GM21526 (cell line): ENCODE measurements around the gene CROT.
"Not testable (repeated sequence)": the region's sequence is repeated elsewhere in the genome, so short reads cannot be mapped to it uniquely, and the experiment has no call there.

ENCODE experiments used
- ATAC-seq: cut with Tn5 transposase; IDR thresholded peaks from one replicate; pipeline ENCODE4 v1.9.1; 2021; ENCODE audit warnings: moderate library complexity; ENCODE audit not compliant: unreplicated experiment, low FRiP score

The CROT gene, protein sequence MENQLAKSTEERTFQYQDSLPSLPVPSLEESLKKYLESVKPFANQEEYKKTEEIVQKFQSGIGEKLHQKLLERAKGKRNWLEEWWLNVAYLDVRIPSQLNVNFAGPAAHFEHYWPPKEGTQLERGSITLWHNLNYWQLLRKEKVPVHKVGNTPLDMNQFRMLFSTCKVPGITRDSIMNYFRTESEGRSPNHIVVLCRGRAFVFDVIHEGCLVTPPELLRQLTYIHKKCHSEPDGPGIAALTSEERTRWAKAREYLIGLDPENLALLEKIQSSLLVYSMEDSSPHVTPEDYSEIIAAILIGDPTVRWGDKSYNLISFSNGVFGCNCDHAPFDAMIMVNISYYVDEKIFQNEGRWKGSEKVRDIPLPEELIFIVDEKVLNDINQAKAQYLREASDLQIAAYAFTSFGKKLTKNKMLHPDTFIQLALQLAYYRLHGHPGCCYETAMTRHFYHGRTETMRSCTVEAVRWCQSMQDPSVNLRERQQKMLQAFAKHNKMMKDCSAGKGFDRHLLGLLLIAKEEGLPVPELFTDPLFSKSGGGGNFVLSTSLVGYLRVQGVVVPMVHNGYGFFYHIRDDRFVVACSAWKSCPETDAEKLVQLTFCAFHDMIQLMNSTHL

GRCh38 chr7:87345166-87345927 is at the start of gene CROT:
Gene CROT (plus strand): TSS chr7:87345664. CDS start chr7:87349069, 3,405 bp downstream.
- ATAC-seq, result peak; percentile 99

DNA sequence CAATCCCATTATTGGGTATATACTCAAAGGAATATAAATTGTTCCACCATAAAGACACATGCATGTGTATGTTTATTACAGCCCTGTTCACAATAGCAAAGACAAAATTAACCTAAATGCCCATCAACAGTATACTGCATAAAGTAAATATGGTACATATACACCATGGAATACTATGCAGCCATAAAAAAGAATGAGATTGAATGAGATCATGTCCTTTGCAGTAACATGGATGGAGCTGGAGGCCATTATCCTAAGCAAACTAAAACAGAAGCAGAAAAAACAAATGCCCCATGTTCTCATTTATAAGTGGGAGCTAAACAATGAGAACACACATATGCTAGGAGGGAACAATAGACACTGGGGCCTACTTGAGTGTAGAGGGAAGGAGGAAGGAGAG is 44.7 kb upstream of the CROT start:
- ATAC-seq, result no peak

DNA sequence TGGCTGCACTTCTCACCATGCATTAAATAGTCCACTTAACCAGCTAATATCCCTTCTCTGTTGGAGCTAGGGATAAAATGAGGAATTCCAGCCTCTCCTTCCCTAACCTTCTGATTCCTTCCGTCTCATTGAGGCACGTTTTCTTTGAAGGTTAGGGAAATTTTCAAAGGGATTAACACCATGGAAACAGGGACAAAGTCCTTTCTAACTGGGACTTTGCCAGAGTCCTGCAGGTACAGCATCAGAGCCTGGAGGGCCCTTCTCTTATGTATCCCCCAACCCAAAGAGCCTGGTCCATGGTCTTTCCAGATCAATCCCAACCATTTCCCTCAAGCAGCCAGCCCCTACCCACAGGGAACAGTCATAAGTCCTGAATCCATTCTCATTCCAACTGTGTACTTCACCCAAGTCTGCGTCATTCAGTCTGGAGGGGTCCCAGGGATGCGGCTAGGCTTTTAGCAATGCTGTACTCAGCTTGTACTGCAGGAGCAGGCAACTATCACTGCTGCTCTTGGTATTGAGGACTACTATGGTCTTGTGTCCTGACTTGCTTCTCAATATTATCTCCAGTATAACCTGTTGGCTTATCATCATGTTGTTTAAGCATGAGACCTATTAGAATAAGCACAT is 34.6 kb upstream of the CROT start:
- no peak for ATAC-seq

DNA sequence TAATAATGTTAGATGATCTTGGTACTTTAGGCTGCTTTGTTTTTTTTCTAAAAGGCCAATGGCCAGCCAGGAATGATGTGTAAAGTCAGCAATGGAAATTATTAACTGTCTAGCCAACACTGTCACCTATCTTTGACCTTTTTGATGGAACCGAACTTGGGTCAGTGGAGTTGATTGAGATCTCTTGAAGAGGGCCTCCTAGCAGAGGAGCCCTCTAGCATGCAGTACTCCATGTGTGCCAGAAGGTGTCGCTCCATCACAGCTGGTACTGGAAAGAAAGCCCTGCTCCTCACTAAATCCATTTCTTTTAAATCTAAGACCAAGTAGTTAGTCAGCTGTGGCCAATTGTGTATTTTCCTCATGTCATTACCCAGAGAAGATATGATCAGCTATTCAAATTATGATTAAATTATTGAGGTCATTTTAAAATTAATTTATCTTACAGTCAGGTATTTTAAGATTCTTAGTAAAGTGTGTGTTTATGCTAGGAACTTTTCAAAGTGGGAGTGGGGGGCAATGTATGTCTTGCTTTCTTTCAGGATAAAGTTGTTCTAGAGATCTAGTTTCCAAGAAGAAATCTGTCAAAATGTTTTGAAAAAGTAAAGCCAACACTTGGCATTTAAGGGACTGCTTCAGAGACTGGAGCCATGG is 33.1 kb upstream of the CROT start:
- peak; percentile 61 for ATAC-seq

- peak; percentile 72 for ATAC-seq
Observed at GRCh38 chr7:87316097-87316700, 29.3 kb upstream of the CROT start.

DNA sequence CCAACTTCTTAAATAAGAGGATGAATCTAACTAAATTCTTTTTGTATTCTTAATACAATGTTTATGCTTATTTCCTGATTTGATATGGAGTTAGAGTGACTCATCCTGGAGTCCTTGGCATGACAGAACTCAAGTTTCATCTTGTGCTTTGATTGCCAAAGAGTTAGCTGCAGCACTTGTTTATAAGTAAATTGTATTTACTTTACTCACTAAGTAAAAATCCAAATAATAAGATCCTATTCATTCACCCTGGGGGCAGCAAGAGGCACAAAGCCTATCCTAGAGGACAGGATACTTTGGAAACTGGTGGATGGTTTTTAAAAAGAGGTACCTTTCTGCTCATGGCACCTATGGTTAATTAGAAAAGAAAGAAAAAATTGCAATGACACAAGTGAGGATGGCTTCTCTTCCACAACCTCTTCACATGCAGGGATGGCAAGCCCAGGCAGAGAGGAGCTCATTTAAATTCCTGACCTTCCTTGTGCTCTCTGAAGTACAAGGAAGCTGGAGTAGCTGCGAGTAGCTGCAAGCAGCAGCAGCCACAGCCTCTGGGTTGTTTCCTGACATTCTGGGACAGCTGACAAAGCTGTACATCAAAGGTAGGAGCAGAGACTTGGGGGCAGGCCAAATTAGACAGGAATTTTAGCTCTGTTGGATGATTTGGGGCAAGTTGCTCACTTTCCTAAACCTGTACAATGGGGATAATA is 28.5 kb upstream of the CROT start:
- ATAC-seq, result no peak

- no peak for ATAC-seq
Observed at GRCh38 chr7:87317691-87318245, 27.7 kb upstream of the CROT start.

DNA sequence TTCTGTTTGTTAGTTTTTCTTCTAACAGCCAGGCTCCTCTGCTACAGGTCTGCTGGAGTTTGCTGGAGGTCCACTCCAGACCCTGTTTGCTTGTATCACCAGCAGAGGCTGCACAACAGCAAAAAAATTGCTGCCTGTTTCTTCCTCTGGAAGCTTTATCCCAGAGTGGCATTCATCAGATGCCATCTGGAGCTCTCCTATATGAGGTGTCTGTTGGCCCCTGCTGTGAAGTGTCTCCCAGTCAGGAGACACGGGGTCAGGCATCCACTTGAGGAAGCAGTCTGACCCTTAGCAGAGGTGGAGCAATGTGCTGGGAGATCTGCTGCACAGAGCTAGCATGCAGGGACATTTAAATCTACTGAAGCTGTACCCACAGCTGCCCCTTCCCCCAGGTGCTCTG is 26.7 kb upstream of the CROT start:
- ATAC-seq, result no peak

DNA sequence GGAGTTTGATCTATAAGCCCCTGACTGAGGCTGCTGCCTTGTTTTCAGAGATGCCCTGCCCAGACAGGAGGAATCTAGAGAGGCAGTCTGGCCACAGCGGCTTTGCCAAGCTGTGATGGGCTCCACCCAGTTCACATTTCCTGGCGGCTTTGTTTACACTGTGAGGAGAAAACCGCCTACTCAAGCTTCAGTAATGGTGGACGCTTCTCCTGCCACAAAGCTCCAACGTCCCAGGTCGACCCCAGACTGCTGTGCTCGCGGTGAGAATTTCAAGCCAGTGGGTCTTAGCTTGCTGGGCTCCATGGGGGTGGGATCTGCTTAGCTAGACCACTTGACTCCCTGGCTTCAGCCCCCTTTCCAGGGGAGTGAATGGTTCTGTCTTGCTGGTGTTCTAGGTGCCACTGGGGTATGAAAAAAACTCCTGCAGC is 26.3 kb upstream of the CROT start:
- not testable (repeated sequence) for ATAC-seq

GRCh38 chr7:87322912-87323311 is 22.6 kb upstream of the CROT start:
- no peak for ATAC-seq

DNA sequence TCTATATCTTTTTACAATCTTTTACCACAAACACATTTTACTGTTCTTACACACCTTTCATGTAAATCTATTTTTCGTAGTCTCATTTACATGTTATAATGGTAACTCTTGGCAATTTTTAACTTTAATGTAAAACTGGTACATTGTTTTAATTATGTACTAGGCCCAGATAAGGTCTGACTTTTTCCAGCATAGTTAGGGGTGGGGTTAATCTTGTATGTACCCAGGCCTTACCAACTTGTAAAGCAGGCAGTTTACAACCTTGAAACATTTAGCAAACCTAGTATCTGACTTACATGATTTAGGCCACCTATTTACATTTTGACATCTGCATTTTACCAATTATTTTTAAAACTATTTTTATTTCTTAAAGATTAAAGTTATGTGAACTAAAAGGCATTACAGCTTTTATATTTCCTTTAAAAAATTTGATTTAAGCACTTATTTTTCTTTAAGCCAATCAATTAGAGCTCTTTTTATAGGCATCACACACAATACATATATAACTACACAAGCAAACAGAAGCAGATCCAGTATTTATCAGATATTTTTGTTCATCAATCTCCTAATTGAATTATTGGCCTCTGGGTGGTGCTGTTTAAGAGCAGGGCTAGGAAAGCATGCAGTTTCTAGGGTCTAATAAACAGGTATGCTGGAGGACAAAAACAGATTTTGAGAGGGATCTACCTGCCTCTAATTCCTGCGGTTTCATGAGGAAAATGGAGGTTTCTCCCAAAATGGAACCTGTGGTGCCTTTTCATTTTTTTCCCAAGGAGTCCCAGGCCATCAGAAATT is 19.7 kb upstream of the CROT start:
- ATAC-seq, result no peak

DNA sequence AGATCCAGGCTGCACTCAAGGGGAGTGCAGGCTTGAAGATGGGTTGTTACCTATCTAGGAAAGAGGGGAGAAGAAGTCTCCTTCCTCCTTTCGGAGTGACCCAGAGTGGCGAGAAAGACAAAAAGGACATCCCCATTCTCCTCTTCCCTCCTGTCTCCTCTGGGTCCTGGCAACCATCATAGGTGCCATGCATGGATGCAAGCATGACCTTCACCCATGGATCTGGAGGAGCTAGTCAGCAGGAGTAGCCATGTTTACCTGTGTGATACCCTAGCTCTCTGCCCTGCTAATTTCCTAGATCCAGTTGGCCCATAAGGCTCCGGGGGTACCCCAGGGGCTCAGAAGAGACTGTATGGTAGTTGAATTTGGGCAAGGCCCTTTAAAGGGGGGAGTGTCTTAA is 17.2 kb upstream of the CROT start:
- no peak for ATAC-seq

DNA sequence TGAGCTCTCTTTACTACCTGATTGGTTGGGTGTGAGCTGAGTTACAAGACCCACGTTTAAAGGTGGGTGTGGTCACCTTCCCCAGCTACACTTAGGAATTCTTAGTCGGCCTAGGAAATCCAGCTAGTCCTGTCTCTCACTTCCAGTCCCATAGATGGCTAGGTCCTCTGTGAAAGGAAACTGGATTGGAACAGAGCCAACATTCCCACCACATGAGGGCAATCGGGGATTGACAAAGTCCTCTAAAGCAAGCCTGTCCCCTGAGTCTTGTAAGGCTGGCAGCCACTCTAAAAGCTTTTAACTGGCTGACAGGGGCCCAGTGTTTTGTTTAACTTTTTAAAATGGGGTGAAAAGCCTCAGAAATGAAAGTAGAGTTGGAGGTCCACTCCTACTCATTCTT is 15.1 kb upstream of the CROT start:
- no peak for ATAC-seq

GRCh38 chr7:87330942-87331341 is 14.5 kb upstream of the CROT start:
- ATAC-seq, result no peak

DNA sequence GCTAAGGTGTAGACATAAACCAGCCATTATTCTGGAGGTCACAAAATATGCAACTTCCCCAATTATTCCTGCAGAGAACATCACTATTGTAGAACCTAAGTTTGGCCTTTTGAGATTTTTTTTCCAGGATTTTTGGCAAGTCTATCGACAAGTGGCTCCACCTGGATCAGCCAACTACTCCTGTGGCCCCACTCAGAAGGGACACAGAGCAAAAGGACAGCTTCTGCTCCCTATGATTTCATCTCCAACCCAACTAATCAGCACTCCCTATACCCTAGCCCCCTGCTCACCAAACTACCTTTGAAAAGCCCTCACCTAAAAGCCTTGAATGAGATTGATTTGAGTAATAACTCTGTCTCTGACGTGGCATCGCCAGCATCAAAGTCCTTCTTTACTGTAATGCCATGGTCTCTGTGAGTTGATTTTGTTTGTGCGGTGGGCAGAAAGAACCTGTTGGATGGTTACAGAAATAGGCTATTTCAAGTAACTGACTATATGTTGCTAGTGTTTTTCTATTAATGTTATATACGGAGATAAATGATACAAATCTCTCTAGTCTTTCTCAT is 13.7 kb upstream of the CROT start:
- ATAC-seq, result no peak

DNA sequence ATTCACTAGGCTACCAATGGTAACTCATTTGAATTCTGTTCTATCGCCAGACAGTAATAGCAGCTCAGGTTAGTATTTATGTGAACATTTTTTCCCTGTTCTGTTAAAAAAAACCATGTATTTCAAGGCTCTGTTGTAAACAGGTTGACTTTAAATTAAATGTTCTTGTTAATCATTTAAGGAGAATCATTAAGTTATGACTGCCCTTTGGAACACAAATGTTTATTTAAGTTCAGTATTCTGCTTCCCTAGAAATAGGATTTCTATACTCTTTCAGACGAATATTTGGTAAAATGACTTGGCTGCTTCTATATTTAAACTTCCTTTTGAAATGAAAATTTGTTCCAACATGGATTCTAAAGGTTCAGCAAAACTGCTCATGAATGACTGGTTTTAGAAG is 13.1 kb upstream of the CROT start:
- no peak for ATAC-seq

GRCh38 chr7:87336136-87336535 is 9.3 kb upstream of the CROT start:
- no peak for ATAC-seq

DNA sequence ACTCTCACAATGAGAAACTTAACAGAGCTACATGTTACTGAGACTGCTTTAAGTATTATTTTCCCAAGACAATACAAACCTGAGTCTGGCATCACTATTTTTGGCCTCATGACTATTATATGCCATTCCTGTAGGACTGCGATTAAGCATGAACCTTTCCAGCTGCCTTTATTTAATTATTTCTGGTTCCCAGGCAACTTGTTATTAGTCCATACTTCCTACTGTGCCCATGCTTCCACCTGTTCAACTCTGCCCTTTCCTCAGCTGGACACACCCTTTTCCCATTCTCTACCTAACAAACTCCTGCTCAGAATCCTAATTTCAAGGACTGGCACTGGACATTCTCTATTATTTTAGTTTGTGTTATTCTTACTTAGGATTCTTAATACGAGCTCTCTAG is 8.1 kb upstream of the CROT start:
- no peak for ATAC-seq
